ENCODE measurements around the gene IPO13.

The IPO13 gene

GRCh38 chr1:43991476-43992231 lies 44.9 kb downstream of the IPO13 start, which contains the start of gene CCDC24:
Gene CCDC24, plus strand, starts transcription at chr1:43991599. Its CDS starts 280 bp downstream, at chr1:43991879.
- DNase-seq = peak; percentile 81

GRCh38 chr1:43992232-43992995 lies 45.7 kb downstream of the IPO13 start:
- no peak for DNase-seq

- no peak for DNase-seq
Observed at GRCh38 chr1:43993206-43993914, 46.6 kb downstream of the IPO13 start.

- no peak for DNase-seq
Observed at GRCh38 chr1:43994071-43994470, 47.3 kb downstream of the IPO13 start.

GRCh38 chr1:43994794-43995790 lies 48.3 kb downstream of the IPO13 start:
- peak; percentile 25 for DNase-seq

GRCh38 chr1:43995984-43996732 lies 49.4 kb downstream of the IPO13 start:
- no peak for DNase-seq

- no peak for DNase-seq
Observed at GRCh38 chr1:43996733-43997115, 50.0 kb downstream of the IPO13 start.

- DNase-seq = no peak
Observed at GRCh38 chr1:43997295-43997999, 50.7 kb downstream of the IPO13 start.

- DNase-seq = no peak
Observed at GRCh38 chr1:43998000-43998378, 51.2 kb downstream of the IPO13 start.

GRCh38 chr1:43999455-43999854 lies 52.7 kb downstream of the IPO13 start:
- no peak for DNase-seq

GRCh38 chr1:44000122-44000665 lies 53.4 kb downstream of the IPO13 start:
- no peak for DNase-seq

GRCh38 chr1:44002165-44002564 lies 55.4 kb downstream of the IPO13 start:
- DNase-seq = no peak

- no peak for DNase-seq
Observed at GRCh38 chr1:44002606-44003157, 55.9 kb downstream of the IPO13 start.

- DNase-seq = no peak
Observed at GRCh38 chr1:44008259-44008658, 61.5 kb downstream of the IPO13 start.

GRCh38 chr1:44010935-44011471 lies 64.3 kb downstream of the IPO13 start:
- DNase-seq = no peak

GRCh38 chr1:44012404-44012803 lies 65.7 kb downstream of the IPO13 start:
- no peak for DNase-seq

- no peak for DNase-seq
Observed at GRCh38 chr1:44012941-44013609, 66.3 kb downstream of the IPO13 start.

GRCh38 chr1:44013949-44014348 lies 67.2 kb downstream of the IPO13 start:
- DNase-seq = no peak

- no peak for DNase-seq
Observed at GRCh38 chr1:44014365-44015104, 67.8 kb downstream of the IPO13 start.

Measured in activated CD4-positive, alpha-beta T cell treated with anti-CD3 and anti-CD28 coated beads for 48 hours (primary cell).